ENCODE measurements around the gene B4GALT2. TPM values are rescaled to one million over a fixed set of nuclear protein-coding genes. Genes with fewer than 3 reads are reported as not detected.

The B4GALT2 gene
- total and polyA plus RNA-seq, 9 of the 15 experiments (the other 6 are each of a cell fraction or from before 2014, with no cell fraction given): 1.3 to 86.8 (median 43.8) TPM

- TF ChIP-seq CHAMP1 (IDR thresholded peaks at IDR 0.05) (no peak), ZNF23 (CRISPR knock-in tag; IDR thresholded peaks at IDR 0.05) (no peak), RAD21 (CRISPR knock-in tag; conservative IDR thresholded peaks at IDR 0.05 in 1 of 2, IDR thresholded peaks at IDR 0.05 in 1 of 2) (peak in 1 of 2 experiments; percentile 9; a peak in 2 of 4 replicates), HOMEZ (CRISPR knock-in tag; IDR thresholded peaks at IDR 0.05) (no peak), MXD1 (CRISPR knock-in tag; IDR thresholded peaks at IDR 0.05; ENCODE audit: borderline replicate concordance, poor library complexity, severe bottlenecking) (peak; percentile 26), SAFB2 (IDR thresholded peaks at IDR 0.05; ENCODE audit: borderline replicate concordance, low read depth, low read length, severe bottlenecking) (no peak), SAP30 (IDR thresholded peaks at IDR 0.05; ENCODE audit: borderline replicate concordance, insufficient read depth, low read depth, low read length, poor library complexity, severe bottlenecking) (peak; percentile 82), CREM (IDR thresholded peaks at IDR 0.05; ENCODE audit: low read depth) (peak; percentile 24; the same call in 1 of the 2 replicates), THAP7 (CRISPR knock-in tag; IDR thresholded peaks at IDR 0.05) (0 out of 2 replicates have a peak, but pooled peaks have one; percentile 39), CREBBP (IDR thresholded peaks at IDR 0.05; ENCODE audit: low read depth, low read length) (no peak), TEAD2 (tag; IDR thresholded peaks at IDR 0.05) (no peak), TBP (optimal IDR thresholded peaks at IDR 0.05; ENCODE audit: low read depth, low read length) (no peak), SRSF9 (IDR thresholded peaks at IDR 0.05; ENCODE audit: borderline replicate concordance, low read depth, low read length) (no peak), U2AF2 (optimal IDR thresholded peaks at IDR 0.05; ENCODE audit: low read depth, low read length) (no peak), ARID3B (CRISPR knock-in tag; IDR thresholded peaks at IDR 0.05; ENCODE audit: borderline replicate concordance) (0 out of 2 replicates have a peak, but pooled peaks have one; percentile 47), IFI16 (CRISPR knock-in tag; IDR thresholded peaks at IDR 0.05) (no peak)
Observed at GRCh38 chr1:43991476-43992231, 12.6 kb downstream of the B4GALT2 start, which contains the start of gene CCDC24 (continued).

Data from K562 (cell line).